Stimulated activated CD4-positive, alpha-beta T cell treated with anti-CD3 and anti-CD28 coated beads, Interleukin-15, amount 100 ng/mL, for 1 hour (primary cell): ENCODE results near the gene ALG2.
A peak's percentile ranks its signal among the peaks of the same experiment; 100 is the strongest.

ENCODE experiments used
- DNase-seq, 2 donors: peaks; one replicate each; pipeline ENCODE4 v3.0.0-alpha.2; 2020; ENCODE audit warnings: low read depth in 1 of 2, low spot score in 1 of 2

Gene ALG2

DNA sequence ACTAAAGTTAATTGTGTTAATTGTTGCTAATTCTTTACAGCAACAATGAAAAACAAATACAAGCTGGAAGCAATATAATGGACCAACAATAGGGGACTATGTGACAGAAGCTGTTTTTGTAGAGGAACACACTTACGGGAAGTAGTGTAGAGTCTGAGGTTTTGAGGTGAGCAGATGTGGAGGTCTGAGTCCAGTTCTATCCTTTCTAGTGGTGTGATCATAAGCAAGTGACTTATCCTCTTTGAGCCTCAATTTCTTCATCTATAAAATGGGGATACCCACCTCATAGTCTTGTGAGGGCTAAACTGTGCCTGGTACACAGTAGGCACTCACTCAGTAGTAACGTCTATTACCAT, 28.3 kb downstream of the ALG2 start:
- no peak for DNase-seq

DNA sequence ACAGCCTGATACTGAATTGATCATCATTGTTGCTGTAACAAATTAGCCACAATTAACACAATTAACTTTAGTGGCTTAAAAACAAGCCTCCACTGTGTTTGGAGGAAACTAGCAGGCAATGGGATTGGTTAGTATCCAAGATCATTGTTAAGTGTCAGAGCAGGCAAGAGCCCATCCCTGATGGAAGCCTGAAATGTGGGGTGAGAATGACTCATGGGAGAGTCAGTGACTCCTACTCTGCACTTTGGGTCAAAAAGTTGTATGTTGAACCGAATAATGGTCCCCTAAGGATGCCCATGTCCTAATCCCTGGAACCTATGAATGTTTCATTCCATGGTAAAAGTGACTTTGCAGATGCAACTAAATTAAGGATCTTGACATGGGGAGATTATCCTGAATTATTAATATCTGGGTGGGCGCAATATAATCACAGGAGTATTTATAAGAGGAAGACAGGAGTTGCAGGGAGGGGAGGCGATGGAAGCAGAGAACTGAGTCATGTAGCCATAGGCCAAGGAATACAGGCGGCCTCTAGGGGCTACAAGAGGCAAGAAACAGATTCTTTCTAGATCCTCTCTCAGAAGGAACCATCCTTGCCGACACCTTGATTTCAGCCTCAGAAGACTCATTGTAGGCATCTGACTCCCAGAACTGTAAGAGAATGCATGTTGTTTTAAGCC, 28.8 kb downstream of the ALG2 start:
- no peak for DNase-seq

DNA sequence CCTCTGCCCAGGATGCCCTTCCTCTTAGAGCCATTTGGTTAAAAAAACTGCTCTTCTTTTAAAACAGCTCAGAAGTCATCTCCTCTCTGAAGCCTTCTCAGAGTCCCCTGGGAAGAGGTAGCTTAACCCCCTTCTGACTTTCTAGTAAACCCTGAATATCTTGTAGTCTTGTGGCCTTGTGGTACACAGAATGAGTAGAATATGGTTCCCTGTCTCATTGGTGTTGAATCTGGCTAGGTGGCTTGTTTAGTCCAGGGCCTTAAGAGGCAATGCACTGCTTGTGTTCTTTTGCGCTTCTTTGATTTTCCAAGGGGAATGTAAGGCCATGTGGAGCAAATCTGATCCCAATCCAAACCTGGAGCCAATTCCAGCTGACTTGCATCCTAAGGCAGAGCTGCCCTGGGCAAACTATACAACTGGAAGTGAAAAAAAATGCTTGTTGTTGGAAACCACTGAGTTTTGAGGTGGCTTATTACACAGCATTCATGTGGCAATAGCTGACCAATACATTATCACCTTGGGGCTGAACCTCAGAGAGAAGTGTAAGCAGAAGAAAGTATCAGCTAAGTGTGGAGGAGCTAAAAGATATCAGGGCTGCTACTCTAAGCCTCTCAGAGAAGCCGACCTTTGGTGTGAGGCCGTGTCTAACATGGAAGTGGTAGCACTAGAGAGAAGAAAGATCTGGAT, 31.0 kb downstream of the ALG2 start:
- no peak for DNase-seq

DNA sequence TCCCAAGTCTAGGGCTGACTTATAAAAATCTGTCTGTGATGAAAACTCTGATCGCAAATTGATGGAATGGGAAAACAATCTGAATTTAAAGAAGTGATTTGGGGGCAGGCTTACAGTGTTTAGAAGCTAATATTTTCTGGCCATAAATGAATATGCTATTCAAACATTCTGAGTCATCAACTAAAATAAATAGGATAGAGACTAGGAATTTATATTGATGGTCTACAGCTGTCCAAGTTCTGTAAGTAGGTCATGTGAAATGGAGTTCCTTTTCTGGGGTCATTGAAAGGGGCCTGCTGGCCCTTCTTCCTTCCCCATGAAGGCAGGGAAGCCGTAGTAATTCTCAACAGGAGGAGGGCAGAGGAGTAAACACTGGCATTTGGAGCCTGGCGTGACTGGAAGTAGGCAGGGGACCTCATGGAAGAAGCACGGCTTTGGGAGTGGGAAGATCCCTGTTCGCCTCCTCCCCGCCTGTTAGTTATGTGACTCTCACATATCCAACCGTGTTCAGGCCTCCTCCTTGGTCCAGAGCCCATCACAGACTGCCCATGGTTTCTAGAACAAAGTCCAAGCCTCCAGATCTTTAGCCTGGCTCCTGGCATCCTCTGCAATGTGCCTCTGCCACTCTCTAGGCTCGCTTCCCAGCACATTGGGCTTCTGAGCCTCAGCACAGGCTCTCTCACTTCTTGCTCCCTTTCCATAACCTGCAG, 31.7 kb downstream of the ALG2 start:
- DNase-seq = no peak

DNA sequence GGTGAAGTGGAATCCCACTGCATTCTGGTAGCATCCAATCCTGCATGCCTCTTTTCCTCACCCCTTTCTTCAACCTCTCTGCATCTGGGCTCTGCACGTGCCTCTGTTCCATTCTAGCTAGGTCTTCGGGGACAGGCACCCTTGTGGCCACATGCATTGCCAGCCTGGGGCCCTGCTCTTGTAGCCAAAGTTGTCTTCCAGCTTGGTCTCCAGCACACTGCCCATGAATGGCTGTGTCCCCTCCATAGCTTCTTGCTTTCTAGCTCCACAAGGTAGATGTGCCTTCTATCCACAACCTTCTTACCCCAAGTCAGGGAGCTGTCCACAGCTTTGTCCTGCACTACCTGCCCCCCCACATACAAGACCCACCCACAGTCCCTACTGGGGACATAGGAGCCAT, 32.6 kb downstream of the ALG2 start:
- no peak for DNase-seq

DNA sequence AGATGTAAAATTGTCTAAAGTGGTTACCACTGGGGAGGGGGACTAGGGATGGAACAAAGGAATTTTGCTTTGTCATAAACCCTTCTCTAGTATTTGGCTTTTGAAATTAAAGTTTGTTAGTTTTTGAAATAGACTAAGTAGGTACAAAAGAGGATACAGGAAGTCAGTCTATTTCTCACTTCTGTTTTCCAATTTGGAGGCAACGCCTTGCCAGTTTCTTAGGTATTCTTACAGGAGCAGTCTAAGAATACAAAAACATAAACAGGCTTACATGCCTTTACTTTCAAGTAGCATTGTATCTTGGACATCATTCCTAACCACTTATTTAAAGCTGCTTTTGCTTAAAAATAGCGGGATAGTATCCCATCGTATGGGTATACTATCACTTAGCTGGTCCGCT, 34.4 kb downstream of the ALG2 start:
- DNase-seq = no peak

DNA sequence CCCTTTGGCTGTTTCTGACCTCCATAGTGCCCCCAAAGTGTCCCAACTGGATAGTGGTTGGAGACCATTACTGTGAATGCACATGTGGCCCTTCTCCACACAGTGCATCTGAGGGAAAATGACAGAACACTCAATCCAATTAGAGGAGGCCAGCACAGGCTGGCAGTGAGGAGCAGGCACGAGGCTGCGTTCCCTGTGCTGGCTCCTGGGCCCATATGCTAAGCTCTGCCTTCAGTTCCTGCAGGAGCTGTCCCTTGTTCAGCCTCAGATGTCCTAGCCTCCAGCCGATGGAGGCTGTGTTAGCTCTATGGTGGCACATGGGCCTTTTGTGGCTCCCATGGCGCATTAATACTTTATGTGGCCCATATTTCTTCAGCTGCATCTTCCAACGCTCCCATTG, 35.8 kb downstream of the ALG2 start:
- no peak for DNase-seq

DNA sequence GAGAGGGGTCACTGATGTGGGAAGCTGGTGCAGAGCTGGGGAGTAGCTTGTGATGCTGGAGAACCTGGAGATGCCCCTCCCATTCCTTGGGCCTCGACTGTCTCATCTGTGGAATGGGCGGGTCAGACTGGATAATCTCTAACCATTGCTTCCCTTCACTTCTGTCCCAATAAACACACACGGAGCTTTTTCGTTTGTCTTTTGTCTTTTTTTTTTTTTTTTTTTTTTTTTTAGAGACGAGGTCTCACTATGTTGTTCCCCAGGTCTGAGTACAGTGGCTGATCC, 36.5 kb downstream of the ALG2 start:
- no peak for DNase-seq

DNA sequence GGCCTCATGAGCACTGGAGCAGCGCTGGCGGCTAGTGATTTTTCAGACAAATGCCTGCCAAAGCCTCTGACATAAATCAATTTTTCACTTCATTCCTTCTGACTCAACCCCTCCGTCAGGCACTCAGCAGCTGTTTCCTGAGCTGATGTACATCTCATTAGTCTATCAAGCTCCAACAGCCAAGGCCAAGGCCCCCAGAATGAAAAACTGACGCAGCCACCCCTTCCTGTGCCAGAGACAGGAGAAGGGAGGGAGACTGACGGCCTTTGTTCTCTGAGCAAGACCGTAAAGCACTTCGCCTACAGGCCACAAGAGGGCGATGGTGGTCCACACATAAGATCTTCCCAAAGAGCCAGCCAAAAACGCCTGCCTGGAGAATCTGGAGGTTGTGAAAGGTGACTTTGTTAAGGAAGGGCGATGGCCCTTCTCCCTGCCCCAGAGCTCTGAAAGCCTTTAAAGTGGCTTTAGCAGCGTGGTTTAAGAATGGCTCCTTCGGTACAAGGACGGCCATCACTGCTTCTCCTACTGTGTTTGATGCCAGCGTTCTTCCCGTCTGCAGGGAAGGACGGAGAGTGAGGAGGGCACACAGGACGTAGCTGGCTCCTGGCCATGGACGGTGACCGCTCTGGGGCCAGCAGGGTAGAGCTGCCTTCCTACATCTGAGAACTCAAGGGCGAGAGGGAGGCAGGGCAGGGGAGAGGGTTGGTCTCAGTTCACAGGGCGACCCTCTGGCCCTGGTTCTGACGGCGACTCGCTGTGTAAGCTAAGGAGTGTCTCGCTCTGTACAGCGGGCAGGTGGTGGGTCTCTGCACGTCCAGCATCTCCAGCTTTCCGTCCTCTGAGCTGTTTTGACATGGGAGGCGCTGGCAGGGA, 37.0 kb downstream of the ALG2 start:
- DNase-seq = peak; percentile 41 to 52

DNA sequence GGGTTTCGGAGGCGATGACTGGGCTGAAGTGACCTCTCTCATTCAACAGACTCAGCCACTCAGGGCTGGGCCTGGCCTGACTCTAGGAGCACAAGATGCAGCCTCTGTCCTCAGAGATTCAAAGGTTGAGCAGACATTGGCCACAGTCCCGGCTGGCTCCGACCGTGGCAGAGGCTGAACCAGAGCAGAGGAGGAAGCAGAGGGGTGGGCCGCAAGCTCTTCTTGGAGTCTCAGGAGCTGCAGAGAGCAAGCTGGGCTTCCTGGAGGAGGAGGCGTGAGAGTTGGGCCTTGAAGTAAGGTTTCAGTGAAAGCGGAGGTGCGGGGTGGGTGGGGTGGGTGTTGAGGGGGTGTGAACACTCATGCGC, 37.6 kb downstream of the ALG2 start:
- DNase-seq = no peak

DNA sequence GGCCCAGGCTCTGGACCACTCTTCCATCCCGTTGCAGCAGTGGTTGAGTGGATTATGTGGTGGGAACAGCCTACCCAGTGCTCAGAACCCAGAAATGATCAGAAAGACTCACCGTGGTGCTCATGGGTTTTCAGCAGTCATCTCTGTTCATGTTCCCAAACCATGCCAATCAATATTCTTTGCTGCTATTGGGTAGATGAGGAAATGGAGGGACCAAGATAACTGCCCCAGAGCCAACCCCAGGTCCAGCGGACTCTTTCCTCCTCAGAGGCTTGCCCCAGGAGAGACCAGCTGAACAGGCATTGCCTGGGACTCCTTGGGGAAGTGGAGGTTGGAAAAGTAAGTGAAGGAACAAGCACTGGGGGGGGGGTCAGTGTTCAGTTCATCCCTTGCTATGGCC, 38.1 kb downstream of the ALG2 start:
- no peak for DNase-seq

DNA sequence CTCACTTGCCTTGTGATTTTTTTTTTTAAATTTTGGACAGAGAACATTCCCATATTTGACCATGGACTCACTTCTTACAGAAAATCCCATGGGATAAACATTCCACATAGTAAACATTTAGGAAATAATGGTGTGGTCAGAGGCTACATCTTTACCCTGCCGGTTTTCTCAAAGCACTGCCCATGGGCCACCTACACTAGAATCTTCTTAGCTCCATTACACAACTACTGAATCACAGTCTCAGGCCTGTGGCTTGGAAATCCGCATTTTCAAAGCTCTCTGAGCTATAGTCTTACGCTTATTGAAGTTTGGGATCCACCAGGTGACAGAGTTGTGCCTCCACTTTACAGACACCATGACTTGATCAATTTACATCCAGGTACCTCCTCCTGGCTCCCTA, 39.4 kb downstream of the ALG2 start:
- no peak for DNase-seq

DNA sequence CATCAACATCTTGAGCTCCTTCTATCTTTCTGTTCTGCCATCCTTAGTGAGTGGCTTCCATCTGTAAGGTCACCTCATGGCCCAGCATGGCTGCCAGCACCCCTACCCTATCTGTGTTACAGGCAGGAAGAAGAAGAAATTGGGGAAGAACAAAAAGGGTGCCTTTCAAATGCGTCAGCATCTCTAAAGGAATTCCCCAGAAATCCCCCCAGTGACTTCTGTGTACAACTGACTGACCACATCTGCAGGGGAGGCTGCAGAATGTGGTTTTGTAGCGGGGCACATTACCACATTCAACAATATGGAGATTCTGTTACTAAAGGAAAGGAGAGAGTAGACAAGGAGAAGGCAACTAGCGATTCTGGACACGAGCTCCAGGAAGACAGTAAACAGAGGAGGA, 40.1 kb downstream of the ALG2 start:
- DNase-seq = no peak

DNA sequence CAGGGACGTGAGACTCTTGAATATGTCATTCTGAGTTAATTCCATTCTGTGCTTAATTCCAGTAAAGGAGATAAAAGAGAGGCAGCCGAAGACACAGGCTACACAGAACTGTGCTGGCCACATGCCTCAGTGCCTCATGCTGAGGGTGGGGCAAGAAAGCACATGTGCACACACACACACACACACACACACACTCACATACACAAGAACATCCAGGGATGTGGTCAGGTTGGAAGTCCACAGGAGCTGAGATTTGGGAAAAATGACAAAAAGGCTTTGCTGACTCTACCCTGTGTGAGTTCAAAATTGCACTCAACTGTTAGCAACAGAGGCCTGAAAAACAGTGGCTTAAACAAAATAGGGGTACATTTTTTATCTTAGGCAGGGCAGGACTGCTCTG, 40.5 kb downstream of the ALG2 start:
- DNase-seq = no peak

DNA sequence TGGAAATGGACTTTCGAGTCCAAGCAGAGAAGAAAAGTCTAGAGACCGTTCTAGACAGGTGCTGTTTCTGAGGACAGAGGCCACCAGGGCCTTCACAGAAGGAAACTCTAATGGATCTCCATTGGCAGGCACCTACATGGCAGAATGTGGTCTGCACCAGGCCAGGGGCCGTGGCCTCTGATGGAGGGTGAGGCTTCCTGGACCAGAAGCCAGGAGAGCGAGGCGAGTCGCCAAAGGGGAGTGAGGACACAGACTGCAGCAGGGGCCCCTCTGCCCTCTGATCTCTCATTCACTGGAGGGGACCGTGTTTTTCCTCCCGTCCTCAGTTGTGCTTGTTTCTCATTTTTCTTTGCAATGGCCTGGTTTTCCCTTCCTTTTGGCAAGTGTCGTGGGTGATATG, 41.1 kb downstream of the ALG2 start:
- no peak for DNase-seq

DNA sequence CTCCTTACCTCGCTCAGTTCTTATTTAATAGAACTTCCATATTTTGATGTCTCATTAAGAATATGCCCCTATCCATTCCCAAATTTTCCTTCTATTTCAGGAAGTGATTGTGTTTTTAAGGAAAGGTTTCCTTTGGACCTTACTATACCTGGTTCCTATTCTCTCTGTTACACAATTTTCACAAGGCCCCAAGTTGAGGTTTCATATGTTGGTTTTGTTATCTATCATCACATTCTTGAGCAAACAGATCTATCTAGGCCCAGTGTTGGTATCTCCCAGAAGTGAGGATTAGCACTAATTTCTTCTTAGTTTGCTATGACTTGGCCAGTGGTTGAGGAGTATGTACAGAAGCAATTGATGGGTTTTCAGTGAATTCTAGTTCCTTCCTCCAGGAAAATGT, 41.5 kb downstream of the ALG2 start:
- no peak for DNase-seq

DNA sequence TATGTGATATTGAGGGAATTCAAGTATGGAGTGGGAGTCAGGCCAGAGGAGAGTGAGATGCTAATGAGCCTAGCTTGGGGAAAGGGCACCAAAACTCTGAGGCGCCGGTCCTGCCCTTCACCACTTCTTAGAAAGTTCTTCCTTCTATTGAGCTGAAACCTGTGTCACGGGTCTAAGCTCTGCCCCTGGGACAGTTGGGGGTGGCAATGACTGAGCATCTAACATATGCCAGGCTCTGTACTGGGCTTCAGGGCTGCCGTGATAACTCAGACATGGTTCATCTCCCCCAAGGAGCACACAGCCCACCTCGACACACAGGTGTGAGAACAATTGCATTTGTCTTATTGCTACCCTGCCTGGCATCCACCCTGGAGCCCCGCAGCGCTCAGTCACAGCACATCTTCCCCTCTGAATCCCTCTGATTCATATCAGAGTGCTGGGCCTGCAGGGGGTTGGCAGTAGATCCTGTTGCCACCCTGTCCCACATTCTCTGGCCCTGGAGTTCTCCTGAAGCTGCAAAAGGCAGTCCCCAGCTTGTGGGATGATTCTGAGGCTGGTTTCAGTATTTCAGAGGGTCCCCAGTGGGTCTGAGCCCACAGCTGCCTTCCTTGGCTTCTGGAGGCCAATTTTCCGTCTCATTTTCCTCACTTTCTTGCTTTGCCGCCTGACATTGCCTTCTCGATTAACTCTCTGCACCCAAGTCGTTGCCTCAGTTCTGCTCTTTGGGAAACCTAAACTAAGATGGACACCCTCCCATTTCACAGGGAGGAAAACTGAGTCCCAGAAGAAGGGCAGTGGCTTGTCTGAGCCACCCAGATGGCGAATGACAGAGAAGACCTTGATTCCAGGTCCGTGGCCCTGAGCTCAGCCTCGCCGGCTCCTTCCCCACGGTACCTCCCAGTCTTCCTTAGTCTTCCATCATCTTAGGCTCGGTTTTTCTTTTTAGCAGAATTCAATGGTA, 42.5 kb downstream of the ALG2 start:
- no peak for DNase-seq

DNA sequence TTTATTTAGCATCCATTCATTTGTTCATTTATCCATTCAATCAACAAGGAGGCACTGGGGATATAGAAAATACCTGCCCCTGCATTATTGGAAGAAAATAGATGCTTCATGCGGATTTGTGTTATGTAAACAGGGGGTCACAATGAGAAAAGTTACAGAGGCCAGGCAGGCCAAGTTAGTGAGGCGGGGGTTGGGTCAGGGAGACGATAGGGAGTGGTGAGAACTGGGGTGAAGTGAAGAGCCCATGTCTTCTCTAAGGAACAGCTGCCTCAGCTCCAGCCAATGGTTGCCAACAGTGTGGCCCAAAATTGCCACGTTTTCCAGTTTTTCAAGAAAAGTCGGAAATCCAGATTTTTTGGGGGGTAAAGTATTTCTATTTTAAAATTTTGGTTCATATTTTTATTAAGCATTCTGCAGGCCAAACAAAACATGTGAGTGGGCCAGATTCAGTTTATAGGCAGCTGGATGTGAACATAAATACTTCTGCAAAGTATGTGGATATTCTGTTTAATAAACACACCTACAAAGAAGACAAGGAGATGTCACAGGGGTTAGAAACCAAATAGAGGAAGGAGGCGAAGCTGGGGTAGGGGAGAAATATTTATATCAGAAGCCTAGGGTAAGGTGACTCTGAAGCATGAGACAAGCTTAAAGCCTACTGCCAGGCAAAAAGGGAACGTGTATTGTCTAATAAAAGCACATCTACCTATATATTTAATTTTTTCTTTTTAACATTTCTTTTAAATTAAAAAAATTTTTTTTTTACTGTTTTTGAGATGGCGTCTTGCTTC, 44.0 kb downstream of the ALG2 start:
- DNase-seq = no peak

DNA sequence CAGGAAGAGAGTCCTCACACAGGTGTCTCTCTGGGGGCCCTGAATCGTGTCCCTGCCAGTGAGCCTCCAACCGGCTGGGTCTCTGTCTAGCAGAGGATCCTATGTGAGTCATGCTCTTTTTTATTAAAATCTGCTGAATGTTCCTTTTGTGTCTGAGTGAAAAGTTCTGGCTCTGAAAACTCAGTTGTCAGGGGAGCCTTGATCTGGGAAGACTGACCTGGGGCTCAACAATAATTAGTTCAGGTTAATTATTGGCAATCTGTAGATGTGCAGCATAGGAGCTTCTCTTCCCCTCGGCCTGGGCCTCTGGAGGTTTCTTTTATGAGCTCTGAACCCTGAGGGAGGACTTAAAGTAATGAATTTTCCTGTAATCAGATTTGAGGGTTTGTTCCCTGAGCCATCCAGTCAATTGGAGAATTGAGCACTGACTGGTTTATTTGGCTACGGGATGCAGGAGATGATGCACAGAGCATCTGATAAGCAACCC, 45.2 kb downstream of the ALG2 start:
- DNase-seq = no peak
